Mesenchymal stem cell (in vitro differentiated cells and primary cell): ENCODE data around the gene RAD51B.

Source experiments
- DNase-seq: peaks from one replicate; pipeline ENCODE4 v3.0.0-alpha.2; 2013
- H2AFZ ChIP-seq: one replicate; pipeline ENCODE4 v1.6.1; 2013; ENCODE audit warnings: low read depth, mild to moderate bottlenecking, control low read depth, inconsistent platforms, low read length, moderate library complexity
- H2AK5ac ChIP-seq: 2 replicates; pipeline ENCODE4 v1.6.1; 2013; ENCODE audit warnings: low read length, moderate library complexity, mild to moderate bottlenecking, inconsistent platforms; ENCODE audit not compliant: severe bottlenecking
- H2BK120ac ChIP-seq: one replicate; pipeline ENCODE4 v1.6.1; 2013; ENCODE audit warnings: low read depth, mild to moderate bottlenecking, inconsistent platforms, low read length, moderate library complexity
- H2BK12ac ChIP-seq, 2 experiments: one replicate each; pipeline ENCODE4 v1.6.1; 2013; ENCODE audit warnings: inconsistent platforms in 2 of 2, low read length in 2 of 2, mild to moderate bottlenecking in 2 of 2, moderate library complexity in 2 of 2, control low read depth in 1 of 2
- H2BK15ac ChIP-seq: one replicate; pipeline ENCODE4 v1.6.1; 2013; ENCODE audit warnings: mild to moderate bottlenecking, low read depth, inconsistent platforms; ENCODE audit not compliant: poor library complexity, severe bottlenecking
- H2BK5ac ChIP-seq: 2 replicates; pipeline ENCODE4 v1.6.1; 2013; ENCODE audit warnings: low read depth, mild to moderate bottlenecking, low read length, control low read depth, inconsistent platforms; ENCODE audit not compliant: poor library complexity, severe bottlenecking
- H3K14ac ChIP-seq, 2 experiments: one replicate each; pipeline ENCODE4 v1.6.1; 2013; ENCODE audit warnings: inconsistent platforms in 2 of 2, low read length in 2 of 2, control low read depth in 1 of 2, mild to moderate bottlenecking in 1 of 2, moderate library complexity in 1 of 2
- H3K18ac ChIP-seq, 2 experiments: one replicate each; pipeline ENCODE4 v1.6.1; 2013; ENCODE audit warnings: inconsistent platforms in 2 of 2, low read length in 2 of 2, control low read depth in 1 of 2, low read depth in 1 of 2, mild to moderate bottlenecking in 1 of 2
- H3K23ac ChIP-seq, 2 experiments: one replicate each; pipeline ENCODE4 v1.6.1; 2013; ENCODE audit warnings: inconsistent platforms in 2 of 2, low read length in 2 of 2, mild to moderate bottlenecking in 2 of 2, moderate library complexity in 2 of 2, control low read depth in 1 of 2
- H3K27ac ChIP-seq: 2 replicates; pipeline ENCODE4 v1.5.1; 2013; ENCODE audit warnings: mild to moderate bottlenecking, moderate library complexity, low read length, control low read depth, inconsistent platforms; ENCODE audit not compliant: poor library complexity, severe bottlenecking
- H3K27me3 ChIP-seq, 2 experiments: 2 replicates each; pipeline versions ENCODE4 v1.6.1 to v1.7.0; 2013; ENCODE audit warnings: low read length in 2 of 2, mild to moderate bottlenecking in 2 of 2, moderate library complexity in 2 of 2, control low read depth in 1 of 2, inconsistent platforms in 1 of 2; ENCODE audit not compliant: control insufficient read depth in 1 of 2, insufficient read depth in 1 of 2
- H3K36me3 ChIP-seq, 2 experiments: 2 replicates each; pipeline versions ENCODE4 v1.6.1 to v1.7.0; 2013; ENCODE audit warnings: low read length in 2 of 2, control low read depth in 1 of 2, inconsistent platforms in 1 of 2, low read depth in 1 of 2, mild to moderate bottlenecking in 1 of 2; ENCODE audit not compliant: insufficient read depth in 2 of 2, control insufficient read depth in 1 of 2
- H3K4ac ChIP-seq, 2 experiments: one replicate each; pipeline ENCODE4 v1.6.1; 2013; ENCODE audit warnings: inconsistent platforms in 2 of 2, low read length in 2 of 2, mild to moderate bottlenecking in 2 of 2, moderate library complexity in 2 of 2, control low read depth in 1 of 2, low read depth in 1 of 2
- H3K4me1 ChIP-seq: 2 replicates; pipeline ENCODE4 v1.6.1; 2013; ENCODE audit warnings: low read depth, low read length, control low read depth; ENCODE audit not compliant: control insufficient read depth, insufficient read depth
- H3K4me2 ChIP-seq: 2 replicates; pipeline ENCODE4 v1.6.1; 2013; ENCODE audit warnings: low read length, mild to moderate bottlenecking, inconsistent platforms; ENCODE audit not compliant: poor library complexity, severe bottlenecking
- H3K4me3 ChIP-seq, 2 experiments: 2 replicates each; pipeline versions ENCODE4 v1.5.1 to v1.7.0; 2013; ENCODE audit warnings: low read length in 2 of 2, mild to moderate bottlenecking in 2 of 2, control low read depth in 1 of 2, low read depth in 1 of 2; ENCODE audit not compliant: insufficient read depth in 1 of 2
- H3K79me1 ChIP-seq: replicated peaks from 2 replicates; pipeline ENCODE4 v1.6.1; 2013; ENCODE audit warnings: mild to moderate bottlenecking, control low read depth, low read length, inconsistent platforms; ENCODE audit not compliant: poor library complexity, severe bottlenecking
- H3K9ac ChIP-seq: 2 replicates; pipeline ENCODE4 v1.7.0; 2013; ENCODE audit warnings: mild to moderate bottlenecking, low read length, moderate library complexity
- H3K9me3 ChIP-seq: 2 replicates; pipeline ENCODE4 v1.7.0; 2013; ENCODE audit warnings: mild to moderate bottlenecking, low read length; ENCODE audit not compliant: control insufficient read depth
- H4K8ac ChIP-seq: one replicate; pipeline ENCODE4 v1.6.1; 2013; ENCODE audit warnings: inconsistent platforms, mild to moderate bottlenecking, low read length, moderate library complexity
- H4K91ac ChIP-seq: one replicate; pipeline ENCODE4 v1.6.1; 2013; ENCODE audit warnings: mild to moderate bottlenecking, low read length, inconsistent platforms
- WGBS: methylation state at CpG from one replicate; pipeline ENCODE4 v1.1.7; 2013; ENCODE audit warnings: mixed read lengths; 5-methylcytosine and 5-hydroxymethylcytosine counted together

Gene RAD51B

DNA sequence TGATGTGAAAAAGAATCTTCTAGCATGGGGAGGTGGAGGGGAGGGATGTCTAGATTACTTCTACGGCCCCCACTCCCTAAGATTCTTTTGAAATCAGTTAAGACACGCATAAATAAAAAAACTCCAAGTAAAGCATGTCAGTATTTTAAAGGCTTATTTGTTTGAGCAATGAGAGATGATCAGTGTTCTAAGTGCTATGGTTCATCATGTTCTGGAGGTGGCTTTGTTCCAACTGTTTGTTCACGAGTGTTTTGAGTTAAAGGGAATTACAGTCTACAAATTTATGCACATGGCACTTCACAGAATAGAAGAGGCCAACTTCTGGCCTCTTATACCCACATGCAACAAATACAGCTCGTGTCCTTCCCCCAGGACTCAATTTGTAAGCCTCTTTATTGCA, 394.9 kb downstream of the RAD51B start:
- Histone ChIP-seq H3K4me1 (peaks cover 3% of the 10 kb centered on the region), H2AK5ac (peak overlapping the region; percentile 19), H3K14ac (no peak overlapping the region), H3K36me3 (no peaks in the 10 kb centered on the region), H3K23ac (no peak overlapping the region), H2BK15ac (no peak overlapping the region), H3K18ac (peak overlapping the region in 1 of 2 experiments; percentile 72), H4K8ac (no peak overlapping the region), H2AFZ (no peak overlapping the region), H3K27ac (no peak overlapping the region), H3K4ac (no peak overlapping the region), H3K79me1 (no peaks in the 10 kb centered on the region), H2BK5ac (no peak overlapping the region), H3K9ac (no peak overlapping the region), H3K9me3 (no peaks in the 10 kb centered on the region), H2BK120ac (no peak overlapping the region), H2BK12ac (no peak overlapping the region), H3K4me2 (no peak overlapping the region), H3K27me3 (no peaks in the 10 kb centered on the region), H3K4me3 (no peak overlapping the region), H4K91ac (no peak overlapping the region)
- WGBS, result no CpG with 5 or more reads among the region's 4 CpGs
- DNase-seq, result no peak

DNA sequence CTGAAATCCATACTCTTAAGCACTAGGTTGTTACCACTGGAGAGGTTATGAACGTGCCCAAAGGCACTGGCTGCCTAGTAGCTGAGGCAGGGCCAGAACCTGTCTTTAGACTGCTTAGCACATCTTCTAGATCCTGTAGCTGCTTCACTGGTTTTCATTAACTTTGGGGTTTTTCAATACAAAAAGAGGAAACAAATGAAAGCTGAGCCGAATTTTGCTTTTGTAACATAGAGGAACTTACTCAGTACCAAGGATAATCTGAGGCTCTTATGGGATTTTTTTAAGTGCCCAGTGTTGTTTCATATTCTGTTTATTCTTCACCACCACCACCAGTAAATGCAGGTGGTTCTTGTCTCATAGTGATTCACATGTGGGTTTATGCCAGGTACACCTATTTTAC, 396.1 kb downstream of the RAD51B start:
- no peaks in the 10 kb centered on the region for H3K4me1 ChIP-seq
- H3K18ac ChIP-seq, result no peak overlapping the region
- no peak overlapping the region for H2AFZ ChIP-seq
- H2BK120ac ChIP-seq, result no peak overlapping the region
- no peak overlapping the region for H3K4me3 ChIP-seq
- H2BK5ac ChIP-seq, result no peak overlapping the region
- no peak overlapping the region for H2AK5ac ChIP-seq
- no peaks in the 10 kb centered on the region for H3K9me3 ChIP-seq
- H3K79me1 ChIP-seq, result no peaks in the 10 kb centered on the region
- no peak overlapping the region for H4K8ac ChIP-seq
- H2BK12ac ChIP-seq, result no peak overlapping the region
- no peak overlapping the region for H4K91ac ChIP-seq
- no peak for DNase-seq
- no peak overlapping the region for H3K4me2 ChIP-seq
- H3K14ac ChIP-seq, result no peak overlapping the region
- H3K9ac ChIP-seq, result no peak overlapping the region
- H3K27ac ChIP-seq, result no peak overlapping the region
- H3K36me3 ChIP-seq, result no peaks in the 10 kb centered on the region
- no peak overlapping the region for H2BK15ac ChIP-seq
- no peaks in the 10 kb centered on the region for H3K27me3 ChIP-seq
- WGBS, result 100% methylated on average over 1 of the region's 2 CpGs
- no peak overlapping the region for H3K23ac ChIP-seq
- no peak overlapping the region for H3K4ac ChIP-seq

DNA sequence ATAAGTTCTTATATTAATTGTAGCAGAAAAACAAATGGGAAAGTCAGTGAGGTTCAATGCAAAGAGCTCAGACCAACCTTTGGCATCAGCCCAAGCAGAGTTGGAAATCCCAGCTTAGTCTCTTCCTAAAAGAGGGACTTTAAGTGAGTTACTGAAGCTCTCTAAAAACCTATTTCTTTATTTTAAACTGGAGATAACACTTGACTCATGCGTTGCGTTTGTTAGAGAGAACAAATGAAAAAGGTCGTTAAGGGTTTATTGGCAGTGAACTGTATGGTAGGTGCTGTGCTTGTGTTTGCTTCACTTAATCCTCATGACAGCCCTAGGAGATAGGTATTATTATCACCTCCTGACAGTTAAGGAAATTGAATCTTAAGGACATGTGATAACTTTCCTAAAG, 396.5 kb downstream of the RAD51B start:
- Histone ChIP-seq H4K91ac (no peak overlapping the region), H2BK12ac (no peak overlapping the region), H2BK120ac (no peak overlapping the region), H3K18ac (no peak overlapping the region), H4K8ac (no peak overlapping the region), H3K4me2 (no peak overlapping the region), H3K4ac (no peak overlapping the region), H3K9me3 (no peaks in the 10 kb centered on the region), H2BK5ac (no peak overlapping the region), H3K27me3 (no peaks in the 10 kb centered on the region), H3K79me1 (no peaks in the 10 kb centered on the region), H3K23ac (no peak overlapping the region), H3K4me1 (no peaks in the 10 kb centered on the region), H3K36me3 (no peaks in the 10 kb centered on the region), H3K9ac (no peak overlapping the region), H2AFZ (no peak overlapping the region), H3K4me3 (no peak overlapping the region), H3K14ac (no peak overlapping the region), H2BK15ac (no peak overlapping the region), H2AK5ac (no peak overlapping the region), H3K27ac (no peak overlapping the region)
- DNase-seq, result no peak
- 63% methylated on average over 3 of the region's 3 CpGs for WGBS

DNA sequence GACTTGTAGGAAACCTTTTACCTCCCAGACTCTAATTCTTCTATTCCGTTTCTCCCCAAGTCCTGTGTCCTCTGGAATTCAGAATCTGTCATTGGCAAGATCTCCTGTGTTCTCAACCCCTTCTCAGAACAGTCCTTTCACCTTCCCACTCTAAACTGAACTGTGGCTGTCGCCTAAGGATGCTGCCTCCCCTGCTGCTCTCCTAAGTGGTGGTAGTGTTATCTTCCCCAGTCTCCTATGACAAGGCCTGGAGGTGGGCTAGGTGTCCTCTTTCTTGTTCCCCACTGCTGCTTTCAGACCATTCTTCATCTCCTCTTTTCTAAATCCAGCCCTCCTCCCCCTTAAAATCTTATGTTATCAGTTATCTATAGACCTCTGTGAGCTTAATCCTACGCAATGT, 397.4 kb downstream of the RAD51B start:
- Histone ChIP-seq H3K9ac (no peak overlapping the region), H3K23ac (no peak overlapping the region), H3K36me3 (no peaks in the 10 kb centered on the region), H3K9me3 (no peaks in the 10 kb centered on the region), H4K91ac (no peak overlapping the region), H3K4me1 (no peaks in the 10 kb centered on the region), H3K18ac (peak overlapping the region in 1 of 2 experiments; percentile 74), H2BK12ac (peak overlapping the region in 1 of 2 experiments; percentile 59), H2AK5ac (no peak overlapping the region), H2AFZ (no peak overlapping the region), H3K4me3 (no peak overlapping the region), H3K27me3 (no peaks in the 10 kb centered on the region), H2BK120ac (no peak overlapping the region), H3K4me2 (no peak overlapping the region), H2BK5ac (no peak overlapping the region), H3K79me1 (no peaks in the 10 kb centered on the region), H3K27ac (no peak overlapping the region), H2BK15ac (no peak overlapping the region), H3K4ac (peak overlapping the region in 1 of 2 experiments; percentile 56), H3K14ac (no peak overlapping the region), H4K8ac (no peak overlapping the region)
- DNase-seq, result no peak
- 72% methylated on average over 2 of the region's 3 CpGs for WGBS
